T-helper 1 cell treated with Interleukin-12 subunit alpha and Interleukin-12 subunit beta and Interleukin-4 antibody, amounts not matched to agents 30 ng/mL and 1 ng/mL, for 36 hours (primary cell): ENCODE measurements around the gene PECR. TPM values are rescaled to one million over a fixed set of nuclear protein-coding genes. Genes with fewer than 3 reads are reported as not detected.

Experiments used
- intact Hi-C: fragments of 100-400 bp; cut with micrococcal nuclease; formaldehyde crosslinking; loops from one replicate; pipeline ENCODE4 v1.15.1; 2024
- total RNA-seq: library from RNA; stranded (reverse); gene quantifications from 2 replicates; pipeline ENCODE4 v1.2.3, GENCODE V29; 2022

Gene PECR
- total RNA-seq, 1 donor from 2014 or later: 27.6 TPM

DNA sequence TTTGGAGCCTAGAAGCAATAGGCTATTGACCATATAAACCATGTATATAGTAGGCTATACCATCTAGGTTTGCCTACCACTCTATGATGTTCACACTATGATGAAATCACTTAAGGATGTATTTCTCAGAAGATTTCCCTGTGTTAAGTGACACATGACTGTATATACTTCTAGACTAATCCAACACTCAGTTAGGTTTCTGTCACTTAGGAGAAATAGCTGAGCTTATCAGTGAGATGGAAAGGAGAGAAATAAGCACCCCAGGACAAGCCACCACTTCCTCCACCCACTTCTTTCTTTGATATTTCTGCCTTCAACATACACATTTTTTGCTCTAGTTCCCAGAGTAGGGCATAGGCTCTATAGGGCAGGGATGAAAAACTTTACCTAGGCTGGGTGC, 7.8 kb downstream of the PECR start:
- intact Hi-C loops: no loop called here

DNA sequence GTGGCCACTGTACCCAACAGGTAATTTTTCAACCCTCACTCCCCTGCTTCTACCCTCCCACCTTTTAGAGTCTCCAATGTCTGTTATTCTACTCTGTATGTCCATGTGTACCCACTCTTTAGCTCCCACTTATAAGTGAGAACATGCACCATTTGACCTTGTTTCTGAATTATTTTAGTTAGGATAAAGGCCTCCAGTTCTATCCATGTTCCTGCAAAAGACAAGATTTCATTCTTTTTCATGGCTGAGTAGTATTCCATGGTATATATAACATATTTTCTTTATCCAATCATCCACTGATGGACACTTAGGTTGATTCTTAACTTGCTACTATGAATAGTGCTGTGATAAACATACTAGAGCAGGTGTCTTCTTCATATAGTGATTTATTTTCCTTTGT, 9.1 kb downstream of the PECR start:
- intact Hi-C loops: no loop called here

DNA sequence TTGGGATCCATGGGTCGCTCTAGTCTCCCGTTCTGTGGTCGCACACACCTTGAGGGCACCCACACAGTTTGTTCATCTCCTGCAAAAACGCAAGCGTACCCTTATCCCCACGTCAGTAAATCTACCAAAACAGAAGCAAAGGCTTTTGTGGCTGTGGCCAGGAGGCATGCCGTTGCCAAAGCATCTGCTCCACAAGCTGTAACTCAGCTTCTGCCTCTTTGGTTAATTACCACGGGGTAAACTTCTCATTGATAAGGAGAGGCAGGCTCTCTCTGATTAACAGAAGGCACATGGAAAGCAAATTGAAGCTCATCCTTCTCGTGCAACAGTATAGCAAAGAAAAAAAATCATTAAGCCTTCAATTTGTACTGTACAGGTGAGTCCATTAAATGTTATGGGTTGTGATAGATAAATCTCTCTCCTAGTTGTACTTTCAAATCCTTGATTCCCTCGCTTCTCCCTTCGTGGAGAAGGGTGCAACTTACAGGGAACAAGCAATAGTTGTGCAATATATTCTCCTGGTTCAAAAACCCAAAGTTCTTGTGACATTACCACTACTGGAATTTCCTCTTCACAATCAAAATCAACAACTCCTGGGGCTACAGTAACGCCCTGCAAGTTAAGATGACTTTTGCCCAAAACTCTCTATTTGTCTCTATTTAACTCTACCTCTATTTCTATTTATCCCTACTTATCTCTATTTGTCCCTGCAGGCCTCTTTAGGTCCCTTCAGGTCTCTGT, 10.3 kb downstream of the PECR start:
- intact Hi-C loops: no loop called here

- intact Hi-C loops: no loop called here
Measured at GRCh38 chr2:216070195-216070594, 11.4 kb downstream of the PECR start.

GRCh38 chr2:216069028-216069427, 12.6 kb downstream of the PECR start:
- intact Hi-C loops: no loop called here

GRCh38 chr2:216066230-216066629, 15.4 kb downstream of the PECR start:
- intact Hi-C loops: no loop called here

DNA sequence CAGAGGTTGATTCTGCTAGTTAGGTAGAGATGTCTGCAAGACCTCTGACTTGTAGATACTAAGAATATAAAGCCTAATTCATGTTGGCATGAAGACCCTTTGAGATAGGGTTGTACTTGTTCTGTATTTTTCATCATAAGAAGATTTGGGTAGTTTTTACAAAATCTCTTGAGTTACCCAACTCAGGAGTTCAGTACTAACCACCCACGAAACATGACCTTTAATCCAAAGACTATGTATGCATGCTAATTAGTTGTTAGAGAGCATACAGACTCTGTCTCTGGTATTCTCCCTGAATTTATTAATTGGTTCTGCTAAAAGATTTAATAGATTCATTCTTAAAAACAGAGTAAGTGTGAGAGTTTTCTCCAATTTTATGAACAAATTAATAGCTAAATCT, 16.9 kb downstream of the PECR start:
- intact Hi-C loops: no loop called here

- intact Hi-C loops: no loop called here
Measured at GRCh38 chr2:216064014-216064630, 17.5 kb downstream of the PECR start.

- intact Hi-C loops: no loop called here
Measured at GRCh38 chr2:216059233-216059834, 22.3 kb downstream of the PECR start.

GRCh38 chr2:216057688-216058193, 23.9 kb downstream of the PECR start:
- intact Hi-C loops: loop anchor here (1.0 kb wide), 5 partner anchors 23 to 57 kb away; partner anchors contain the start of genes PECR, TMEM169 and XRCC5

DNA sequence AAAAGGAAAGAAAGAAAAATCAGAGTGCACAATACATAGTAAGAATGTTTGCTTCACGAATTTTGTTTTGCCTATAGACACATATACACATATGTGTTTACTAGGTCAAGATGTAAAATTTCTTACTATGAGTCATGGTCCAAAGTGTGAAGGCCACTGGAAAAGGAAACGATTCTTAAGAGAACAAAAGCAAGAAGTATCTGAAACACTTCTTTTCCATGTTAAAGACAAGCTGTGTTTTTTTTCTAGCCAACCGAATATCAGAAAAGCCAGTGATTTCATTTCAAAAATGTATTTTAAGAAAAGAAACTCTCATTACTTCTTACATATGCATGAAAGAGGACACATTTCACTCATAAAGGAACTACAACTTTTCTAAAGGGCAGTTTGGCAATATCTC, 24.9 kb downstream of the PECR start:
- intact Hi-C loops: no loop called here

DNA sequence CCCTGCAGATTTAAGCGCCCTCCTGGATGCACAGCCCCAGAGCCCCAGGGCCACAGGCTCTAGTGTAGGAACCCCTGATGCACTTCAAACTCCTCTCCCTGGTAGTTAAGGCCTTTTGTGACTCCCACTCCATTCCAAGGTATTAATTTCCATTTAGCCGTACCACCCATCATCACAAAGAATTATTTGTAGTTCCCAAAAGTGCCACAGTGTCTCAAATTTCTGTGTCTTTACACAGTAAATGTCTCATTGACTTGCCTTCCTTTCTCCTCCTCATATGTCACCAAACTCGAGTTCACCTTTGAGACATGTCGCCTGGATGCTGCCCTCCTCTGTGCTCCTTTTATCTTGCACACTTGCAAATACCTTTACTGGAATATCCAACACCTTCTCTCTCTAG, 25.9 kb downstream of the PECR start:
- intact Hi-C loops: no loop called here

DNA sequence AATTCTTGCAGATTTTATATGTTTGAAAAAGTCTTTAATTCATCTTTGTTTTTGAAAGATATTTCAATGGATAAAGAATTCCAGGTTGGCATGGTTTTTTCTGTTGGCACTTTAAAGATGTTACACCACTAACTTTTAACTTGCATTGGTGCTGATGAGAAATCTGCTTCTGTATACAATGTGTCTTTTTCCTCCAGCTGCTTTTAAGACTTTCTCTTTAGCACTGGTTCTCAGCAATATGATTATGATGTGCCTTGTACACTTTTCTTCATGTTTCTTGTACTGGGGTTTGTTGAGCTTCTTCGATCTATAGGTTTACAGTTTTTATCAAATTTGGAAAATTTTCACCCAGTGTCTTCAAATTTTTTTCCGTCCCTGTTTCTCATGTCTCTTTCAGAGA, 29.2 kb downstream of the PECR start:
- intact Hi-C loops: no loop called here

DNA sequence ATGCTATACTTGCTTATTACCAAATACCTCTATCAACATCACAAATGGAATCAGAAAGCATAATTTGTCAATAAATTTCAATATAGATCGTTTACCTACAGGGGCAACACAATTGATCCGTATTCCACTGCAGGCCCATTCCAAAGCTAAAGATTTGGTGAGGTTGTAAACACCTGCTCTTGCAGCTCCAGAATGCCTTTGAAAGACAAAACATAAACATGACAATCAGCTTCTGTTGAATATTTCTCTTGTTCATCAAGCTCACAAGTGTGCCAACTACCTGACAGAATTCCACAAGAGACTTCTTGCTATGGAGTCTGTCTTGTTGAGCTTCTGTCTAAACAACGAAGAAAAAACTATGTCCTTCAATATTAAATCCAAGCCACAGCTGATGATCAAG, 30.3 kb downstream of the PECR start:
- intact Hi-C loops: no loop called here

DNA sequence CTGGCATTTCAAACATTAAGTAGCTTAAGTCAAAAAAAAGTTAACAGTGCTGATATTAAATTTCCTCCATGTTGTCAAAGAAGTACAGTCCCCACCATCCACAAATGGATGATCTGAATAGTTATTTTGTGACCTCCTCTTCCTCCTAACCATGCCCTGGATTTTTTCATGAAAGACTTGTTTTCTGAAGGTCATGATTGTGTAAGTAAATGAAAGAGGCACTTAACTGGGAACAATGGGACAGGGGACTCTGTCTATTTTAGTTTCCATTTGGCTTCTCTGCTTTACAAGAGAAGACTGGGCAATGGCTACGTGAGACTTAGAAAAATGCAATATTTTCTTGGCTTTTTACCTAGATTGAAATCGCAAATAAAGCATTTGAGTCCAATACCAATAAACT, 32.2 kb downstream of the PECR start:
- intact Hi-C loops: no loop called here

DNA sequence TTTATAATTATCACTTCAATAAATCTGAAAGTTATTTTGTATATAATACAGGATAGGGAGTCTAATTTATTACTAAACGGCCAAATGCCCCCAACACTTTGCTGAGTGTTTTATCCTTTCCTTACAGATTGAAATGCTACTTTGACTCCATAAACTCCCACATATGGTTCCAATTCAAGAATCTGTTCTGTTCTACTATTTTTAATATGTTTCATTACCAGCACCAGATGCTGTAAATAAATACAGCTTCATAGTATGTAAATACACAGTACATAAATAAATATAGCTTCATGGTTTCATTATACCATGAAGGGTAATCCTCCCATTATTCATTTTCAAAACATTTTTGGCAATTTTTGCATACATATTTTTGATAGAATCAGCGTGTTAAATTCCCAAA, 34.2 kb downstream of the PECR start:
- intact Hi-C loops: no loop called here

GRCh38 chr2:216044883-216045486, 36.6 kb downstream of the PECR start:
- intact Hi-C loops: loop anchor here (1.0 kb wide), 1 partner anchor 11 kb away; no protein-coding TSS in a partner anchor

DNA sequence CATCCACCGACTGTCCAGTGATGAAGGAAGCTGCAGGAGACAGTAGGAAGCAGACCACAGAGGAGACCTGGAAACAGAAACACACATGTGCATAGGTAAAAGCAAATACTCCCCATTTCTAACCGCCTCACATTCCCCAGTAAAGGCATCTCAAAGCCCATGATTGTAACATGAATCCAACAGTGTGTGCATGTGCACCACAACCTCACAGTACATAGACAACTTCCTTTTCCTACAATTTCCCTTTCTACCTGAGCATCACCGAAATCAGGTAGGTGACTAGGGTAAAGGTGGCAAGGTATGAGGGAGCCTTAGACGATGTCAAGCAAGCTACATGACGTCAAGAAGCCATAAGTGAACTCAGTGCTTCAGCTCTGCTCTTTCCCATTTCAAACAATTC, 37.7 kb downstream of the PECR start:
- intact Hi-C loops: no loop called here

- intact Hi-C loops: no loop called here
Measured at GRCh38 chr2:216041438-216041837, 40.2 kb downstream of the PECR start.

DNA sequence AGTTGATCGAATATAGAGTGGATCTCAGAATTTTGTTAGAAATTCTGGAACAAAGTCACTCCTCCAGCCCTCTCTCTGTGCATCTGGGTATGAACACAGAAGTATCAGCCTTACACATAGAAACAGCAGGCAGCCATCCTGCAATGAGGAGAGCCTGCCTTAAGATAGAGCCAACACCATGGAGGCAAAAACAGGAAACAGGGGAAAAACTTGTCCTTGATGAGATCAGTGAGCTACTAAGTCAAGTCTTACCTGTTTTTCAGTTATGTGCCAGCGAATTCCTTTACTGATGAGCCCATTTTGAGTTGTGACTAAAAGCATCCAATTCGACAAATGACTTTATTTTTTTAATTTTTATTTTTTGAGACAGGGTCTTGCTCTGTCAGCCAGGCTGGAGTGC, 41.7 kb downstream of the PECR start:
- intact Hi-C loops: no loop called here

- intact Hi-C loops: loop anchor here (1.0 to 5.0 kb wide), 11 partner anchors 11 to 632 kb away; partner anchors contain the start of genes PECR, RPL37A, TMEM169 and XRCC5
Measured at GRCh38 chr2:216034065-216034464, 47.5 kb downstream of the PECR start.

DNA sequence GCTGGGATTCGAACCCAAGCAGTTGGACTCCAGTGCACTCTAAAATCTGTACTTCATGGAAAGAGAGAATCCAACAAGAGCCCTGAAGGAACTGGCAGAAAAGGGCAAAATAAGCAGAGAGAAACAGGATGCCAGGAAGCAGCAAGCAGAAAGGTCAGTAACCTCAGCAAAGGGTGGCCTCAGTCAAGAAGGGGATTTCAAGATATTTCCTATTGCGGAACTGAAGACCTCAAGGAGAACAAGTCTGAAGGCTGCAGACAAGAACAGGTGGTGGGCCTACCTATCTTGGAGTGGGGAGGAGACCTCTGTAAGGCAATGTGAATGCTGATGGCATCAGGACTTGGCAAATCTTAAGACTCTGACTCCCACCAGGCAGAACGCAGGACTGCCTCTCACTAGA, 48.2 kb downstream of the PECR start:
- intact Hi-C loops: loop anchor here (5.0 kb wide), 1 partner anchor 164 kb away; no protein-coding TSS in a partner anchor
